SH-SY5Y (cell line): ENCODE data around the gene NPW.

Source experiments
- GATA2 ChIP-seq: IDR thresholded peaks from 2 replicates; pipeline ENCODE4 v1.6.1; 2011; ENCODE audit warnings: mild to moderate bottlenecking, low read depth, low read length
- GATA3 ChIP-seq: IDR thresholded peaks from 2 replicates; pipeline ENCODE4 v1.6.1; 2011; ENCODE audit warnings: low read depth, mild to moderate bottlenecking, low read length, moderate library complexity

GRCh38 chr16:2061526-2061925 is 41.9 kb downstream of the NPW start:
- TF ChIP-seq GATA2 = no peak
- TF ChIP-seq GATA3 = no peak
